Measurements from ENCODE around the gene PSMD6.

DNA sequence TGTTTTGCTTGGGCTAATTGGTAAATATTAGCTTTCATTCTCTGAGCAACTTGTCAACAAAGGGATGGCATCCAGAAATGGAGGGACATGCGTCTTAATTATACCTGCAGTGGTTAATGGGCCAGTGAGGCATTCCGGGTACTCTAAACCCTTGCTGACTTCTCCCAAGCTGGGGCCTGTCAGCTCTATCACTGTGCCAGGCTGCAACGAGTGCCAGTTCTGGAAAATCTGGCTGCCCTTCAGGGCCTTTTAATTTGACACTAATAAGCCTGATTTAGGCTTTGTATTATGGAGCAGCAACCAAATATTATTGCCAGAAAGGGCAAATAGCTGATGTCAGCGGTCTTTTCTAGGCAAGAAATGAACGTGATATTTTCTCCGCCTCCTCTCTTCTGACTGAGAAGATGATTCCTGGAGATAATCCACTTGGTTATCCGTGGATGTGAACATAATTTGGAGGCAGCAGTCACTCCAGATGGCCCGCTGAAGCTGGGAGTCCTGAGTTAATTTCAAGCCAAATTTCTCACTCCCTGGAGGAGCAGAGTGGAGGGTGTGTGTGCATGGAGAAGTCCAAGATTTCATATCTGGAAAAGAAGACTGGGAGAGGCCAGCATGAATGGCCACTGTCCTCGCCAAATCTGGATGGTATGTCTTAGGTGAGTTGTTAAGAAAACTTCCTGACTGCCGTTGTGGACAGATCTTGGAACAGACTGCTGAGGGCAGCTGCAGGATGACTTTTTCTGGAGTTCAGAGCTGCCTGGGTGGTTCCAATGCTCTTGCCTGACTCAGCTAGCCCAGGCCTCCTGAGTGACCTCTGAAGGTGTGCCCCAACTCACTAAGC lies 44.4 kb upstream of the PSMD6 start:
- TF ChIP-seq, protein P1, sequence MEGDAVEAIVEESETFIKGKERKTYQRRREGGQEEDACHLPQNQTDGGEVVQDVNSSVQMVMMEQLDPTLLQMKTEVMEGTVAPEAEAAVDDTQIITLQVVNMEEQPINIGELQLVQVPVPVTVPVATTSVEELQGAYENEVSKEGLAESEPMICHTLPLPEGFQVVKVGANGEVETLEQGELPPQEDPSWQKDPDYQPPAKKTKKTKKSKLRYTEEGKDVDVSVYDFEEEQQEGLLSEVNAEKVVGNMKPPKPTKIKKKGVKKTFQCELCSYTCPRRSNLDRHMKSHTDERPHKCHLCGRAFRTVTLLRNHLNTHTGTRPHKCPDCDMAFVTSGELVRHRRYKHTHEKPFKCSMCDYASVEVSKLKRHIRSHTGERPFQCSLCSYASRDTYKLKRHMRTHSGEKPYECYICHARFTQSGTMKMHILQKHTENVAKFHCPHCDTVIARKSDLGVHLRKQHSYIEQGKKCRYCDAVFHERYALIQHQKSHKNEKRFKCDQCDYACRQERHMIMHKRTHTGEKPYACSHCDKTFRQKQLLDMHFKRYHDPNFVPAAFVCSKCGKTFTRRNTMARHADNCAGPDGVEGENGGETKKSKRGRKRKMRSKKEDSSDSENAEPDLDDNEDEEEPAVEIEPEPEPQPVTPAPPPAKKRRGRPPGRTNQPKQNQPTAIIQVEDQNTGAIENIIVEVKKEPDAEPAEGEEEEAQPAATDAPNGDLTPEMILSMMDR (IDR thresholded peaks at IDR 0.05) = no peak
- no peak for TF ChIP-seq POLR2A (IDR thresholded peaks at IDR 0.05)
